DMS79 treated with DMSO at 0.1 percent for 48 hours (cell line): ENCODE results near the gene ABCA6.

Experiments used
- DNase-seq: peaks from one replicate; lab custom pipeline; 2025; lab: John Stamatoyannopoulos, UW

ABCA6 gene

DNA sequence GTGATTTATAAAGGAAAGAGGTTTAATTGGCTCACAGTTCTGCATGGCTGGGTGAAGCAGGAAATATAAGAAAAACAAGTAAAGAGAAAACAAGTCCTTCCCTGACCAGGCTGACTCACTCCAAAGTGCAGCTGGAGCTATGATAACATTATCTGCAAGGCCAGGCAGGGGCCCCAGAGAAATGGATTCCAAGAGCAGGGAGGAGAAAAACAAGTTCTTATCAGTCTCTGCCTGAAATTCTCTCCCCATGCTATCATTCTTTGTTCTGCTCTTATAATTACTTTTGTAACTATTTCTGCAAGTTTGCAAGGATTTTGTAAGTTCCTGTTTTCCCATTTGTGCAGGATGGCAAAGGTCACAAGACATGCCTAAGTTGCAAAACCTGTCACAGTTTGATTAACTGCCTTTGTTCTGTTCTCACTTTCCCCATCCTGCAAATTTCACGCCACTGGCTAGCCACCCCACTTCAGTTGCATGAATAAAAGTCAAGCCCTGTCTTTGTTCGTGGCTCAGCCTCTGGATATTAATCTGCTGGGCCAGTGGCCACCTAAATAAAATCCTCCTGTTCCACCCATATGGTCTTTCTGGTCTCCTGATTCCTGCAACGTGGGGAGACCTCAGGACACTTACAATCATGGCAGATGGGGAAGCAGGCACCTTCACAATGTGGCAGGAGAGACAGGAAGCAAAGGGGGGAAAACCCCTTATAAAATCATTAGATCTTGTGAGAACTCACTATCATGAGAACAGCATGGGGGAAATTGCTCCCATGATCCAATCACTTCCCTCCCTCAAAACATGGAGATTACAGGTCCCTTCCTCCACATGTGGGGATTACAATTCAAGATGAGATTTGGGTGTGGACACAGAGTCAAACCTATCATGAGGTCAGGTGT lies 94.1 kb downstream of the ABCA6 start:
- no peak for DNase-seq

DNA sequence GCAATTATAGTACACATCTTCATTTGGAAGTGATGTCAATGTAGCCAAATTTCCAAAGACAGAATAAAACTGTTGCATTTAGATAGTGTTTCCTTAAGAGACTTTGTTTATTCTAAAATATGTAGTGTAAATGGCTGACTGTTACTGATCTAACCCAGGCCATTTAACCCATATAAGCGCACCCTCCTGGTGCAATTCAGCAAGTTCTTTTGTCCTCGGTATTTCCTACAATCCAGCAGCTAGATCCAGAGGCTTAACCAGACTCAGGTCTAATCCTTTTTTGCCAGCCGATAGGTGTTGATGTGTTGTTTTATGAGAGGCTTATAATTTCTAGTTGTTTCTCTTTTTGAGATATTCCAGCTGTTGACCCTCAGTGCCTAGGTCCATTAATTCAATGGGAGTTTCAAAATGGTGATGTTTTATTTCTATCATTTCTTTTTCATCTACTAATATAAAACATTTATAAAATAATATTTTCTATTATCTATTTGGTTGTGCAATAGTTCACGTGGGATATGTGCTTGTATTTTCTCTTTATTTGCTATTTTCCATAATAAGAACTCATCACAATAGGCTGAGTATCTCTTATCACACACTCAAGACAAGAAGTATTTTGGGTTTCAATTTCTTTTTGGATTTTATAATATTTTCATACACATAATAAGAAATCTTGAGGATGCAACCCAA lies 95.4 kb downstream of the ABCA6 start:
- DNase-seq, result no peak

DNA sequence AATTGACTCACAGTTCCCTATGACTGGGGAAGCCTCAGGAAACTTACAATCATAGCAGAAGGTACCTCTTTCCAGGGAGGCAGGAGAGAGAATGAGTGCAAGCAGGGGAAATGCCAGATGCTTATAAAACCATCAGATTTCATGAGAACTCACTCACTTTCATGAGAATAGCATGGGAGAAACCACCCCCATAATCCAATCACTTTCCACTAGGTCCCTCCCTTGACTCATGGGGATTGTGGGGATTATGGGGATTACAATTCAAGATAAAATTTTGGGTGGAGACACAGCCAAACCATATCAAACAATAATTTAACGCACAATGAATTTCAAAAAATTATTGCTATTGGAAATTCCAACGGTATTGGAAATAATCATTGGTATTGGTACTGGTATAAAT lies 96.0 kb downstream of the ABCA6 start:
- DNase-seq, result no peak

DNA sequence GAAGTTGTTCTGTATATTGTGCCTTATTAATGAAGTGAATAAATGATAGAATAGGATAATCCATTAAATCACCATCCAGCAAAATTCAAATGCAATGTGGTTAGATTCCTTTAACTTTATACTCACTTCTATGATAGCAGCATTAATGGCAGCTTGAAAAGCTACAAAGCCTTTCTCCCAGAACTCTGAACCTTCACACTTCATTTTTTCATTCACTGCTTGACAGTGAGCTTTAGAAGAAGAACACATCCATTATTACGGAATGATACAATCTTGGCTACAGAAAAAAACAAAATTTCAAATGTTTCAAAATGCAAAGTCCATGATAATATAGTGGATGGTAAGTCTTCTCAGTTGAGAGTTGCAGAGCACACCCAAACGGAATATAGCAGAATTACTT lies 97.3 kb downstream of the ABCA6 start:
- DNase-seq, result no peak

DNA sequence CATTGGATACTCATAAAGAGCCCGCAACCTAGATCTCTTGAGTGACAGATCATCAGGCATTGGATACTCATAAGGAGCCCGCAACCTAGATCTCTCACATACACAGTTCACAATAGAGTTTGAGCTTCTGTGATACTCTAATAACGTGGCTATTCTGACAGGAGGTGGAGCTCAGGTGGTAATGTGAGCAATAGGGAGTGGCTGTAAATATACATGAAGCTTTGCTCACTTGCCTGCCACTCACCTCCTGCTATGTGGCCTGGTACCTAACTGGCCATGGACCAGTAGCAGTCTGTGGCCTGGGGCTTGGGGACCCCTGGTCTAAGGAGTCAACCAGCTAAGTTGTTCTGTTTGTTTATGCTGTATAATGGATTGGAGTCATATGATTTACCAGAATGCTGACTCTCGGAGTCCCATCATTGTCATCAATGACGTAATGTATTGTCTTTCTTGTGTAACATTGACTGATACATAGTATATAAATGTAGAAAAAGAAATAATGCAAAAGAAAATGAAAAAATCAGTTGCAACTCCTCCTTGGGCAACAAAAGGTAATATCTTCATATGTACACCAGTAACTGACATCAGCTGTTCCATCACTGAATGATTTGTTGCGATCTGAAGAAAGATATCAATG lies 98.5 kb downstream of the ABCA6 start:
- DNase-seq, result no peak

DNA sequence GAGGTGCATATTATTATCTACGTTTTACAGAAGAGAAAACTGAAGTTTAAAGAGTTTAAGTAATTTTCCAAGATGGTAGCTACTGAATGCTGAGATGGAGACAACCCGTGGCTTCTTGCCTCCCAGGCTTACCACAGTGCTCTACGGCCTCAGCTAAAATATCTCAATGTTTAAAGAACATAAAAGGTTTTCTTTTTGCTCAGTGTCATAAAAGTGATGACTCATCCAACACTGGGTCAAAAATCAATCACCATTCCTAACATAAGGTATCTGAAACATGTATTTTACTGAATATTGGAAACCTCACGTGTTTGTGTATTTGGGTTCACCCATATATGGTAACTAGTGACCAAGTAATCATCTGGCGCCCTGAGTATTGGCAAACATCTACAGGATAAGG lies 99.4 kb downstream of the ABCA6 start:
- DNase-seq, result no peak

DNA sequence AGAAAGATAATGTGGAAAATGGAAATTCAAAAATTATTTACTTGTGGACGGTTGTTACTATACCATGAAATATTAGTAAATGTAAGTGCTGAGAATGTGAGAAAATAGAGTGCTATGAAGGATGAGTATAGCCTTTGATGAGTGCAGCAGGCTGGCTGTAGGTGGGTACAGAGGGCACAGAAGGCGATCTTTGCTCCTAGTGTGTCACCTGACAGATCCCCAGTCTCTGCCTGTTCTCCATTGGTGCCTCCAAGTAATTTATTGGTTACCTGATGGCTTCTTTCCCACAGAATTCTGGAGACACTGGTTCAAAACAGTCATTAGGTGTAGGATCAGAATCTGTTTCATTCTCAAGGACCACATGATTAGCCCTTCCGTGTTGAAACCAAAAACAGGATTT lies 109.9 kb downstream of the ABCA6 start:
- DNase-seq, result no peak

DNA sequence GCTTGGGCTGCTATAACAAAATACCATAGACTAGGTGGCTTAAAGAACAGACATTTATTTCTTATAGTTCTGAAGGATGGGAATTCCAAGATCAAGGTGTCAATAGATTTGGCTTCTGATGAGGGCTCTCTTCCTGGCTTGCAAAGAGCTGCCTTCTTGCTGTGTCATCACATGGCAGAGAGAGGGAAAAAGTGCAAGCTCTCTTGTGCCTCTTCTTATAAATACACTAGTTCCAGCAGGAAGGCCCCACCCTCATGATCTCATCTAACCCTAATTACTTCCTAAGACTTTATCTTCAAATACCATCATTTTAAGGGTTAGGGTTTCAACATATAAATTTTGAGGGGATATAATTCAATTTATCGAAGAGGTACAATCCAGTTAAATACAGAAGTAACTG lies 111.5 kb downstream of the ABCA6 start:
- DNase-seq, result no peak
